IPS-11a (cell line): ENCODE measurements around the gene CLIC4.
"Not testable (repeated sequence)": the region's sequence is repeated elsewhere in the genome, so short reads cannot be mapped to it uniquely, and the experiment has no call there.

Source experiments
- H3K4me3 ChIP-seq: one replicate; pipeline ENCODE4 v1.5.1; 2013; ENCODE audit warnings: low read depth, low read length, control low read depth

Gene CLIC4

DNA sequence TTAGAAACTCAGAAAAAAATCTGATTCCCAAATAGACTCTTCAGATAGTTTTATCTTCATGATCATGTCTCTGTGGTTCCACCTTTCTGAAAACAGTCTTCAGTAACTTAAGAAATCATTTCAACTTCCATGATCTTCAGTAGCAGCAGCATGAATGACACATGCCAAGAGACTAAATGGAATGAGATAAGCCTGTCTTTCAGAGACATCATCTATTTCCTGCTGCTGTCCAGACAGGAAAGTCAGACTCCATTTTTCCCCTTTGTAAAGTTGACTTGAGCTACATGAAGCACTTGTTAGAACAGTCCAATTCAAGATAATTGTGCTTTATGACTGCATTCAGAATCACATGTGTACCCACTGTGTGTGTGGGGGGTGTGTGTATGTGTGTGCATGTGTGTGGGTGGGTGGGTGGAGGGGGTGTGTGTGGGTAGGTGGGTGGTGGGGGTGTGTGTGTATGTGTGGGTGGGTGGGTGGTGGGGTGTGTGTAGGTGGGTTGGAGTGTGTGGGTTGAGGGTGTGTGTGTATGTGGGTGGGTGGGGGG, 58.8 kb downstream of the CLIC4 start:
- H3K4me3 ChIP-seq = no peak overlapping the region

DNA sequence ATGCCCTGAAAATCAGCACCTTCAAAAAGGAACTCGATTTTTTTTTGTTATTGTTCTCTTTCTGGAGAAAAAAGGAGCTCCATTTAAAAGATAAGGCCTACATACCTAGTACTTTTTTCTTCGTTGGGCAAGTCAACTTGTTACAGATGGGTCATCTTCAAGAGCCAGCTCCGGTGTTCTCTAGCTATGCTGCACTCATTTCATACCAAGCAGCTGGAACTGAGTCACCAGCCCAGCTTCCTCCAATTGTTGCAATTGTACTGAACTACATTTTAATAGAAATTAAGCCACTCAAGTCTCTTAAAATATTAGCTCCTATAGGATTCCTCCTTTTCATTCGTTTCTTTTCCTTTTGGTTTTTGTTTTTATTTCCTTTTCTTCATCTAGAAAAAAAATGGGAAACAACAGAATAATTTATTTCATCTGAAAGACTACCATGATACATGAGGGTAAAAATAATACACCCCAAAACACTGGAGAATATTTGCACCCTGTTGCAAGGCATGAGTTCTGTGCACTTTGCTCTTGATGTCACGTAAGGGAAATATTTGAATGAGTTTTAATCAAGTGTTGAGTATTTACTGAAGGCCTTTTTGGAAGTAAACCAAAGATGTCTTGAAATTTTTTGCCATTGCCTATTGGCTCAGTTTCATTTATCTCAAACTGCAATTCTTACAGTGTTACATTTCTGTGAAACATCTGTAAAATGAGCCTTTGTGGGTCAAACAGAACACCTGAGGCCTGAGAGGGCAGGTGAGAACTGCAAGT, 60.5 kb downstream of the CLIC4 start:
- no peak overlapping the region for H3K4me3 ChIP-seq

DNA sequence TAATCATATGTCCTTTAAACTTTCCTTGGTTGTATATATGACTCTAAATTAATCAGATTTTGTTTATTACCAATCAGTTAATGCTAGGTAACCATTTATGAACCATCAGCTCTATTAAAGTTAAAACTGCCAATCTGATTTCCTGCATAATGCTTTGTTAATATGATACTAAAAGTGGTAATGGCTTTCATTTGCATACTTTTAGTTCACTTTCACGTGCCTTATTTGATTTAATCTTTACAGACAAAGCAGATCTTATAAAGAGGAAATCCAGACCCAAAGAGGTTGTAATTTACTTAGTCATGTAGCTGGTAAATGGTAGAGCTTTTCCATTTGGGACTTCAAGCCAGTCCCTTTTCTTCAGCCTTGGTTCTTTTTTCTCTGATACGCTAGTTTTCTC, 61.3 kb downstream of the CLIC4 start:
- H3K4me3 ChIP-seq = no peak overlapping the region

DNA sequence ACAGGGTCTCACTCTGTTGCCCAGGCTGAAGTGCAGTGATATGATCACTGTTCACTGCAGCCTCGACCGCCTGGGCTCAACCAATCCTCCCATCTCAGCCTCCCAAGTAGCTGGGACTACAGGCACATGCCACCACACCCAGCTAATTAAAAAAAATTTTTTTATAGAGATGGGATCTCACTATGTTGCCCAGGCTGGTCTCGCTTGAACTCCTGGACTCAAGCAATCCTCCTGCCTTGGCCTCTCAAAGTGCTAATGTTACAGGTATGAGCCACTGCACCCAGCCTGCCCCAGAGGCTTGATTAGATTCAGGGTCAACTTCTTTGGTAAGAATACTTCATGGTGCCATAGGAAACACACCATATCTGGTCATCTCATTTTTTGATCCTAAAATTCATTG, 66.2 kb downstream of the CLIC4 start:
- not testable (repeated sequence) for H3K4me3 ChIP-seq

DNA sequence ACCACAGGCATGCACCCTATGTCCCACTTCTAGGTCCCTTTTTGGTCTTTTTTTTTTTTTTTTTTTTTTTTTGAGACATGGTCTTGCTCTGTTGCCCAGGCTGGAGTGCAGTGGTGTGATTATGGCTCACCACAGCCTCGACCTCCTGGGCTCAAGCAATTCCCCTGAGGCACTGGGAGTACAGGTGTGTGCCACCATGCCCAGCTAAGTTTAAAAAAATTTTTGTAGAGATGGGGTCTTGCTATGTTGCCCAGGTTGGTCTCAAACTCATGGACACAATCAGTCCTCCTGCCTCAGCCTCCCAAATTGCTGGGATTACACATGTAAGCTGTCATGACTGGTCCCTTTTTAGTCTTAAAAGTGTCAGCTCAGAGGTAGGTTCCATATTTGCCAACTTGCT, 75.0 kb downstream of the CLIC4 start:
- H3K4me3 ChIP-seq = not testable (repeated sequence)

DNA sequence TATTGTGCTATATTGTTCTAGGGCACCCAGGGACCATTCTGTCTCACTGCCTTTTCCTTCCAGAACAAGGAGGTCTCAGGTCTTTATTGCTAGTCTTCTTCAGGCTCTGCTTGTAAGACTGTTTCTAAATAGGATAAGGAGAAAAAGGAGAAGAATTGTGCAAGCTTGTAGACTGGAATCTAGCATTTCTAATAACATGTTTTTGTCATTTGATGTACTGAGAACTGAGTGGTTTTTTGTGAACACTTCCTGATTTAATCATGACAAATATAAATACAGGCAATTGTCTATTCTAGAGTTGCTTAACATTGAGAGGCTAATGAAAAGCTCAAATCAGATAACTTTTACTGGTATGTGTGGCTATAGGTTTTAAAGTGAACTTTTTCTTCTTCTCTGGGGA, 77.6 kb downstream of the CLIC4 start:
- H3K4me3 ChIP-seq = no peak overlapping the region

DNA sequence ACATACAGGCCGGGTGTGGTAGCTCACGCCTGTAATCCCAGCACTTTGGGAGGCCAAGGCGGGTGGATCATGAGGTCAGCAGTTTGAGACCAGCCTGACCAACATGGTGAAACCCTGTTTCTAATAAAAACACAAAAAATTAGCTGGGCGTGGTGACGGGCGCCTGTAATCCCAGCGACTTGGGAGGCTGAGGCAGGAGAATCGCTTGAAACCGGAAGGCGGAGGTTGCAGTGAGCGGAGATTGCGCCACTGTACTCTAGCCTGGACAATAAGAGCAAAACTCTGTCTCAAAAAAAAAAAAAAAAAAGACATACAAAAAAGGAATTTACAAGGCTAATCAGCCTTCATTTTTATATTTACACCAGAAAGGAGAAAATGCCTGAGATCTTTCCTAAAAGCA, 78.2 kb downstream of the CLIC4 start:
- not testable (repeated sequence) for H3K4me3 ChIP-seq

DNA sequence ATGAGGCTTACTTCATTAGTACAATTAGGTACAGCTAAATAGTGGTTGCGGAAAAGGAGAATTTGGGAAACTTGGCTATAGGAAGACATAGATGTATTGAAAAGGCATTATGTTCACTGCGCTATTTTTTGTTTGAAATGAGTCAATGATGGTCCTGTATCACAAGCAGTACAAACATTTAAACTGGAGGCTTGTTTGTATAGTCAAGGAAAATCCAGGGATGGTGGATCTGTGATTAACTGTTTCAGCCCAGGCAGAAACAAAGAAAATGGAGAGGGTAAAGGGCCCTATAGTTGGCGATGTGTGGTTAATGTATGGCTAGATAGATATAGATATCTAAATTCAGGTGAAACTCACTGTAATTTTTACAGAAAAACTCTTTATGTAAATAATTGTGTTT, 79.9 kb downstream of the CLIC4 start:
- H3K4me3 ChIP-seq = no peak overlapping the region

DNA sequence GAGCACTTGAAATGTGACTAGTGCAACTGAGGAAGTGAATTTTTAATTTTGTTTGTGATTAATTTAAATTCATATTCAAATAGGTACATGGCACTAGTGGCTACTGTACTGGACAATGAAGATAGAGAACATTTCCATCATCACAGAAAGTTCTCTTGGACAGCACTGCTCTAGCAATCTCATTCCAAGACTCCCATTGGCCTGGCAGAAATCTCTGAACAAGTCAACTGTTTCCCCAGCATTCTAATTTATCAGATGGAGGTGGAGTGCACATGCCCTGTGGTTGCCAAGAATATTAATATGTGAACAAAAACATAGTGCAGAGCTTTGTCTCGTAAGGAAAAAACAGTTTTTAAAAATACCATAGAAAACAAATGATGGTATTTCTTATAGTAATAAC, 81.3 kb downstream of the CLIC4 start:
- H3K4me3 ChIP-seq = no peak overlapping the region

DNA sequence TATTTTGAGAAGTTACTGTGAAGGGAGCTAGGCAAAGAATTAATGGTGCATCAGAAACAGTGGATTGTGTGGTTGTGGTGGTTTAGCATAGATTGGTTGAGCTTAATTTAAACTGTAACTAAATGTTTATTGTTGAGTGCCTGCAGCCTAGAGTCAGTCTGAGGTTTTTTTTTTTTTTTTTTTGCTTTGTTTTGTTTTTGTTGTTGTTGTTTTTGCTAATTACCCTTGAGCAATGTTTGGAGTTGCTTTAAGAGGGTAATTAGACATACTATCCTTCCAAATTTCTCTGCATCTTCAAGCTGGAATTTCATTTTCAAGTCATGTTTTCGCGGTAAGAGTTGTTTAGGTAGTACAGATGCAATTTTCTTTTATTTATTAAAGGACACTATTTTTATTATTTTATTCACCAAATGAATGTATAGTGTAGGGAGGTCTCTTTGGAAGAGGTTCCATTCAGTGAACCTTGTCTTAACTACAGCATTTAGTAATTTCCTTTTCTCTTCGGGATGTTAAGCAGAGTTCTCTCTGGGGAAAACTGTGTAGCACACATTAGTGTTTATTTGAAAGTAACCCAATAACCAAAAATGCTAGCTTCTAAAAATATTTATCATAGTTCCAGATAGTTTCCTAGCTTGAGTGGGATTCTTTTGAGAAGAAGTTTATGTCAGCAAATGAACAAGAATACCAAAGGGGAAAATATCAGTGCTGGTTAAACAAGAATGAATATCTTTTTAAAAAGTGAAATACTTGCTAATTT, 82.3 kb downstream of the CLIC4 start:
- H3K4me3 ChIP-seq = no peak overlapping the region

DNA sequence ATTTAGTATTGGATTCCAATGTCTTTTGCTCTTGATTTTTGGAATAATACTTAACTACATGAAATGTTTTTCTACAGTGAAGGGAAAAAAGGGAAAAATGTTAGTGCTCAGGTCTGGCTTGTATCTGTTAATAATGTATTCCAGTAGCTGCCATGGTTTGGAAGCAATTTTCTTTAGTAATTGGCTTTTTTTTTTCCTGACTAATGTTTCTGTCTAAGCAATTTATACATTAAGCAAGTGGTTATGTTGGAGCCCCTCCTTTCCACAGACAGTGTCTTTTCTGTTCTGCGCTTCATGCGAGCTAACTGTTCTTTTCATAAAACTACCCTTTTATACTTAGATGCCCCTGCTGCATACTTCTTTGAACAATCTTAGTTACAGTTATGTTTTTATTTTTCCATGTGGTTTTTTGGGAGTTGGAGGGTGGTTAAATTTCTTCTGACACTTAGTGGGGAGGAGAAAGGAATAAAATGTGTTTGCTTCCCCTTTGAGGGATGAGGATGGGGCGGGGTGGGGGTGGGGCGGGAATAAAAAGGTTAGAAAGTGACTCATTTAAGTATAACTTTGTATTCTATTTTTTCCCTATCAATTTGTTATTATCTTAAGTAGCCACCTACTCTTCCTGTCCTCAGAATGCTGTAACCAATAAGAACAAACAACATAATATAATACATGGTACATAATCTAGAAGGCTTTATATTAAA, 83.1 kb downstream of the CLIC4 start:
- no peak overlapping the region for H3K4me3 ChIP-seq

DNA sequence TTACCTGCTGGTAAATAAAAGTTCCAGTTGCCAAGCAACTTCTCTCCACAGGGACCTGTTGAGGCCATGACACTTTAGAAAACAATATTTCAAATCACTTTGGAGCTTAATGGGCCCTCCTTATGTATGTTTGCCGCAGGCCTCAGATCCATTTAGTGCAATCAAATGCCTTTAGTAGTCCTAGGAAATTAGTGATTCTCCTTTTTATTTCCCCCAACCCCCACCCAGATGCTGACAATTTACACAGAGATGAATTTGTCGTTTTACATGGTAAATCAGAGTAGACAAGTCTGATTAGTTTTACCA, 83.6 kb downstream of the CLIC4 start:
- no peak overlapping the region for H3K4me3 ChIP-seq

DNA sequence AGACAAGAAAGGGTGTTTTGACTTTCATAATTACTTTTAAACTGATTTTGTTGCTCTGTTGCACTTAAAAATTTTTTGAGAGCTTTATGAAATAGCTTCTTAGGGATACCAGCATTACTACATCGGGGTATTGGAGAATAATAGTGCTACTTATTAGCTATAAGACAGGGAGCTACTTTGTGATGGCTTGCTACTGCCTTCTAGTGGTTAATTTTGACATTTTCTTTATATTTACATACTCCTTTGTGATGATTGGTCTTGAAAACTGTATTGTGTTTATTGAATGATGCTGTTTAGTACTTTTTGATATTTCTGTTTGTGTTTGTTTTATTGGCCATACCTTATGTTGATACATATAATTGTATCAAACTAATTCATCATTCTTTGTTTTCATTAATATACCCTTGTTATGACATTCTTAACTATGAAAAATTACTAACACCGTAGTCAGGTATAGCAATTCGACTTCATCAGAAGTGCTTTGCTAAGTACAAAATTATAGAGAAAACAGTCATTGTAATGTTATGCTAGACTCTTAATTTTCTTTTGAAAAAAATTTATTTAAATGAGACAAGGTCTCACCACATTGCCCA, 85.5 kb downstream of the CLIC4 start:
- no peak overlapping the region for H3K4me3 ChIP-seq

DNA sequence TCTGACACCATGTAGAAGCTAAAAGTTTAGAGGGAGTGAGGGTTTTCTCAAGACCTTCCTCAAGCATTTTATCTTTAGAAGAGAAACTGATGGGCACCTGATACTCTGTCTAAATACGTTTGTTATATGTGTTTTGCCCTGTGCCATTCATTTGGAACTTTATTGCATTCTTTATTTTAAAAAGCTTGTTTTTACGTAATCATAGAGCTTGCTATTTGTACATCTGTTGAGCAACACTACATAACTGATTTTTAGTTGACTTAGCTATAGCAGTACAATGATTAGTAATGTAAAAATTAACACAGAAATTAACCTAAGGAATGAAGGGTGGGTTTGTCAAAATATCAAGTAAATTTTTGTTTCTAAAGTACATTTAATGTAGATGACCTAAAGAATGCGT, 96.3 kb downstream of the CLIC4 start:
- H3K4me3 ChIP-seq = no peak overlapping the region

DNA sequence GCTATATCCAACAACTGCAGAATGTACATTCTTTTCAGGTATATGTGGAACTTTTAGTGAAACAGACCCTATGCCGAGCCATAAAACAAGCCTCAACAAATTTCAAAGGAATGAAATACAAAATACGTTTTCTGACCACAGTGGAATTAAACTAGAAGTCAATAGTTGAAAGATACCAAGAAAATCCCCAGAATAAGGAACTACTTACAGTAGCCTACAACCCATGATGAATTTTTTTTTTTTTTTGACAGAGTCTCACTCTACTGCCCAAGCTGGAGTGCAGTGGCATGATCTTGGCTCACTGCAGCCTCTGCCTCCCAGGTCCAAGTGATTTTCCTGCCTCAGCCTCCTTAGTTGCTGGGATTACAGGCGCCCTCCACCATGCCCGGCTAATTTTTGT, 101.4 kb downstream of the CLIC4 start:
- H3K4me3 ChIP-seq = no peak overlapping the region

DNA sequence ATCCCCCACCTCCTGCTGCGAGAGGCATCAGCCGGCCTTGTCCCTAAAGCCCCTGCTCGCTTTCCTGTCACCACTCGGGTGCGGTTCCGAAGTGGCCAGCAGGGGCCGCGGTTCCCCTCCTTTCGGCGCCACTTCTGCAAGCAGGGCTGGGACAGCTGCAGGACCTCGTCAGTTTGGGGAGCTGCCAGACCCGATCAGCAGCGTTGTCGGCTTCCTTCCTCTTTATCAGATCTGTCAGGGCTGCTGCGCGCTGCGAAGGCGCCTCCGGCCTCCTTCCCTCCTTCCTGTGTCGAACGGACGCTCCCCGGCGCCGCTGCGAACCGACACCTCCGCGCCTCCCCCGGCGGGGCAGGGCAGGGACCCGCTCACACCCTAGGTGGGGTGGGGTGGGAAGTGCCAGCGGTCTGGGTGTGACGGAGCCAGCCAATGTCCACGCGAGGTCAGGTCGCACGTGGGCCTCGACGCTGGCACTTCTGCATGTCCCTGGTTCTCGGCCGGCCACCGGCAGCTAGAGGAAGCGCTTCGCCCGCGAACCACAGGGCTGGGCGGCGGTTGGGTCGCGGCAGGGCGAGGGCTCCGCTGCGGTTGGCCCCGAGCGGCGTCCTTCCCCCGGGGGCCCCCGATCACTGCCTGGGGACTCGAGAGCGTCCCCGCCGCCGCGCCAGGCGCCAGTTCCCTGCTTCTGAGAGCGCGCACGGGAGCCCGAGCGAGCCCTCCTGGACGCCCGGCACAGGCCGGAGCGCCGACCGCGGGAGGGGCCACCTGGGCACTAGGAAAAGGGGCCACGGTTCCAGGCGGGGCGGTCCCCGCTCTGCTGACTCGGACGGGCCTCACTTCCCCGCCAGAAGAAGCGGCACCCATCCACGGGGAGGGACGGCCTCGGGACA, 103.0 kb downstream of the CLIC4 start:
- H3K4me3 ChIP-seq = peak overlapping the region; percentile 40

DNA sequence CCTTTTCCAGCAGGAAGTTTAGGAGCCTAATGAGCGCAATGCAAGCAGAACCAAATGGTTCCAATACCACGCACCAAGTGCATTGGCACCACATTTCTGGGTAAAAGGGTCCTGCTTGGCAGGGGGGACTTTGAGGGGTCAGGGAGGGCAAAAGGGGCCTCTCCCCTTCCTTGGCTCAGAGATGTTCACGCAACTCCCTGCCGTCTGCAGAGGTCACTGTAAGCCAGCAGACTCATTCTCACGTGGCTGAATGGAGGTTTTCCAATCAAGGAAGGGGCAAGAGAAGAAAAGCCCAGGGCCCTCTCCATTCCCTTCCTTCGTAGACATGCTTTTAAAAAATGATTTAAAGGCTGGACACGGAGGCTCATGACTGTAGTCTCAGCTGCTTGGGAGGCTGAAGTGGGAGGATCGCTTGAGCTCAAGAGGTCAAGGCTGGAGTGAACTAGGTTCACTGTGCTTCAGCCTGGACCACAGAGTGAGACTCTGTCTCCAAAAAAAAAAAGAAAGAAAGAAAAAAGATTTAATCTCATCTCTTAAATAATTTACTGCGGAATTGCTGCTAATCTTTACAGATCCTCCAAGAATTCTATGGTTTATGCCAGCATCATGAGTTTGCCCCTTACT, 104.5 kb downstream of the CLIC4 start:
- no peak overlapping the region for H3K4me3 ChIP-seq

DNA sequence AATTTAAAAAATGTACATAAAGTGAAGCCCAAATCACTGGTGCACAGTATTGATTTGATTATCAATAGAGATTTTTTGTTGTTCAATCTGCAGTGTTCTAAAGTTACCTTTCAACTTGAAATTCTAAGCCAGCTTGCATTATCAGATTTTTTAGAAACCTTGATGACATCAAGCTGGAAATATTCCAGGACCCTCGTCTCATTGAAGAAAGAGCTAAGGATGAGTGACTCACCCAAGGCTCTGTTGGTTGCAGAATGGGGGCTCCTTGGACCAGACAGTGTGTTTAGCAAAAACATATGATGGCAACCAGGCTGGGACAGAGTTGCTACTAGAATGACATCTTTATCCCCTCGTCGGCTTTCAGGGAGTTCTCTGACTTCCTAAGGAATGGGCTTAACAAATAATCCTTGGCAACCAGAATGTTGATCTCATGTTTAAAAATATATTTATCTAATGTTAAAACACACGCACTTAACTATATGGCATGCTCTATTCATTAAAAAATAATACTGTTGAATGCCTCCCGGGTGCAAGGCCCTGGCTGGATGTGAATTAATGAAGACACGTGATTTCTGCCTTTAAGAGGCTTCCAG, 105.2 kb downstream of the CLIC4 start:
- no peak overlapping the region for H3K4me3 ChIP-seq

DNA sequence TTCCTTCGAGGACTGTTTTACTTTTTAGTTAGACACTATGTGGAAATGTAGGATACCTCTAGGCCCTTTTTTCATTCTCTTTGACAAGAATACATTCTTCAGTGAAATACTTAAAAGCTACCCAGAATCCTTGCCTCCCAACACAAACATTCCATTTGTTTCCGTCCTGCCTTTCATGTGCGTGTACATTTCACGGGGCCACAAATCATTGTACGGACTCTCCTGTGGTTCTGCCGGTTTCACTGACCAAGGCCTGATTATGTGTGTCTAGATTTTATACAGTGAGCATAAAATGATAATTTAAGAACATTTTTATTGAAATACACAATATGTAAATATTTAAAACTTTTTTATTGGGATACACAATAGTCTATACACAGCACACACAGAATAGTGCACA, 108.4 kb downstream of the CLIC4 start:
- H3K4me3 ChIP-seq = no peak overlapping the region

DNA sequence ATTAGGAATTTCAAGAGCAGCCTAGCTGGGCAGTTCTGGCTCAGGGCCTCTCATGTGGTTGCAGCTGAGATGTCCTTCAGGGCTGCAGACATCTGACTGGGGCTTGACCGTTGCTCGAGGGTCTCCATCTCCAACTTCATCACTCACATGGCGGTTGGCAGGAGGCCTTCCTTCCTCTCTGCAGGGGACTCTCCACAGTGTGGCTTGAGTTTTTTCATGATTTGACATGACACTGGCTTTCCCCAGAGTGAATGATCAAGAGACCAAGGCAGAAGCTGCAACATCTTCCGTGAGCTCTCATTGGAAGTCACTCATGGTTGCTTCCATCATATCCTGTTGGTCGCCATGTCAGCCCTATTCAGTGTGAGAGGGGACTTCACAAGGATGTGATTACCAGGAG, 110.2 kb downstream of the CLIC4 start:
- H3K4me3 ChIP-seq = no peak overlapping the region
